HG03460 (cell line): ENCODE results near the gene CCDC90B.
"Not testable (repeated sequence)": the region's sequence is repeated elsewhere in the genome, so short reads cannot be mapped to it uniquely, and the experiment has no call there.

ENCODE experiments used
- ATAC-seq: cut with Tn5 transposase; IDR thresholded peaks from one replicate; pipeline ENCODE4 v1.9.1; 2021; ENCODE audit not compliant: unreplicated experiment

Gene CCDC90B

GRCh38 chr11:83292709-83293456, 6.7 kb upstream of the CCDC90B start:
- peak; percentile 63 for ATAC-seq

- no peak for ATAC-seq
These were observed 1.5 kb upstream of the CCDC90B start for GRCh38 chr11:83287631-83288030.

GRCh38 chr11:83285151-83285770, 906 bp downstream of the CCDC90B start:
- ATAC-seq: peak; percentile 44

GRCh38 chr11:83284501-83285150, 1.5 kb downstream of the CCDC90B start:
- ATAC-seq: no peak

GRCh38 chr11:83282084-83282716, 4.0 kb downstream of the CCDC90B start:
- no peak for ATAC-seq

GRCh38 chr11:83280256-83280655, 5.9 kb downstream of the CCDC90B start:
- ATAC-seq: no peak

GRCh38 chr11:83278351-83278750, 7.8 kb downstream of the CCDC90B start:
- ATAC-seq: no peak

- no peak for ATAC-seq
These were observed 10.1 kb downstream of the CCDC90B start for GRCh38 chr11:83275888-83276641.

- ATAC-seq: no peak
These were observed 13.5 kb downstream of the CCDC90B start for GRCh38 chr11:83272627-83273026.

- not testable (repeated sequence) for ATAC-seq
These were observed 14.4 kb downstream of the CCDC90B start for GRCh38 chr11:83271734-83272133.

- ATAC-seq: not testable (repeated sequence)
These were observed 17.1 kb downstream of the CCDC90B start for GRCh38 chr11:83269080-83269479.

- ATAC-seq: no peak
These were observed 20.8 kb downstream of the CCDC90B start for GRCh38 chr11:83265331-83265730.

- ATAC-seq: no peak
These were observed 26.6 kb downstream of the CCDC90B start for GRCh38 chr11:83259559-83259958.

GRCh38 chr11:83257761-83258168, 28.4 kb downstream of the CCDC90B start:
- ATAC-seq: no peak

GRCh38 chr11:83256602-83257340, 29.4 kb downstream of the CCDC90B start:
- no peak for ATAC-seq

GRCh38 chr11:83255366-83255765, 30.8 kb downstream of the CCDC90B start:
- ATAC-seq: no peak

- ATAC-seq: no peak
These were observed 33.2 kb downstream of the CCDC90B start for GRCh38 chr11:83252941-83253340.

- no peak for ATAC-seq
These were observed 33.9 kb downstream of the CCDC90B start for GRCh38 chr11:83252266-83252665.

- no peak for ATAC-seq
These were observed 36.1 kb downstream of the CCDC90B start for GRCh38 chr11:83249972-83250593.

- no peak for ATAC-seq
These were observed 36.7 kb downstream of the CCDC90B start for GRCh38 chr11:83249445-83249844.
